ENCODE measurements around the gene FKBP9.

The FKBP9 gene

GRCh38 chr7:33041631-33042428, 84.6 kb downstream of the FKBP9 start:
- DNase-seq (ENCODE audit: low spot score) = no peak
- TF ChIP-seq, protein P1, sequence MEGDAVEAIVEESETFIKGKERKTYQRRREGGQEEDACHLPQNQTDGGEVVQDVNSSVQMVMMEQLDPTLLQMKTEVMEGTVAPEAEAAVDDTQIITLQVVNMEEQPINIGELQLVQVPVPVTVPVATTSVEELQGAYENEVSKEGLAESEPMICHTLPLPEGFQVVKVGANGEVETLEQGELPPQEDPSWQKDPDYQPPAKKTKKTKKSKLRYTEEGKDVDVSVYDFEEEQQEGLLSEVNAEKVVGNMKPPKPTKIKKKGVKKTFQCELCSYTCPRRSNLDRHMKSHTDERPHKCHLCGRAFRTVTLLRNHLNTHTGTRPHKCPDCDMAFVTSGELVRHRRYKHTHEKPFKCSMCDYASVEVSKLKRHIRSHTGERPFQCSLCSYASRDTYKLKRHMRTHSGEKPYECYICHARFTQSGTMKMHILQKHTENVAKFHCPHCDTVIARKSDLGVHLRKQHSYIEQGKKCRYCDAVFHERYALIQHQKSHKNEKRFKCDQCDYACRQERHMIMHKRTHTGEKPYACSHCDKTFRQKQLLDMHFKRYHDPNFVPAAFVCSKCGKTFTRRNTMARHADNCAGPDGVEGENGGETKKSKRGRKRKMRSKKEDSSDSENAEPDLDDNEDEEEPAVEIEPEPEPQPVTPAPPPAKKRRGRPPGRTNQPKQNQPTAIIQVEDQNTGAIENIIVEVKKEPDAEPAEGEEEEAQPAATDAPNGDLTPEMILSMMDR (IDR thresholded peaks at IDR 0.05; ENCODE audit: extremely low read depth, missing control alignments) = no peak

GRCh38 chr7:33043501-33044400, 86.5 kb downstream of the FKBP9 start:
- no peak for DNase-seq (ENCODE audit: low spot score)
- TF ChIP-seq, protein P1 (IDR thresholded peaks at IDR 0.05; ENCODE audit: extremely low read depth, missing control alignments) = no peak

- TF ChIP-seq, protein P1 (IDR thresholded peaks at IDR 0.05; ENCODE audit: extremely low read depth, missing control alignments) = no peak
- DNase-seq (ENCODE audit: low spot score) = no peak
Observed at GRCh38 chr7:33044401-33044718, 87.1 kb downstream of the FKBP9 start.

DNA sequence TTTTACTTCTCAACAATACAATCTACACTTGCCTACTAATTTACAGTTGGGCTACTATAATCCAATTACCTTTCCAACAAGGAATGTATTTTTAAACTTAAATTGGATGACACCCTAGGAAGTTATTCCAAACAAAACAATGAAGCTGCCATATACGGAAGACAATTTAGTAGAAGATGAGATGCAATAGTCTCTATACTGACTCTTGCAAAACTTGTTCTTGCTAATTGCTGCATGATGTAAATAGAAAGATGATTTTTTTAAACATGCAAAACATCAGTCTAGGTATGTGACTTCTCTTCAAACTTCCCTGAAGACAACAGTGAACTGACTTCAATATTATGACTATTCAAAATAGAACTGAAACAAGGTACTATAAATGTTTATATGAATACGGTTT, 87.7 kb downstream of the FKBP9 start:
- peak; percentile 20 for DNase-seq (ENCODE audit: low spot score)
- TF ChIP-seq, protein P1 (IDR thresholded peaks at IDR 0.05; ENCODE audit: extremely low read depth, missing control alignments) = no peak

DNA sequence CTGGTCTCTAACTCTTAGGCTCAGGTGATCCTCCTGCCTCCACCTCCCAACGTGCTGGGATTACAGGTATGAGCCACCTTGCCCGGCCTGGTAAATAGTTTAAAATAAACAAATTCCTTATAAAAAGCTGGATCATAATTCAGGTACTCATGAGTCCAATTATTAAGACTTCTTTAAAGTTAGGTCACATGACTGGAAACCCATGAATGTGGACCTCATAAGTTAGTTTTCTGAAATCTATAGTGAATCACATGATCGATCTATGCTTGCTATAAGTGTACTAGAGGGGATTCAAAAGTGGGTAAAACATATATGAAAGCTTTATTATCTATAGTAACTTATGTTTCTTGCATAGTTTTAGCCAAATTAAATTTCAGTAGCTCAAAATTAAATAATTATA, 91.0 kb downstream of the FKBP9 start:
- no peak for DNase-seq (ENCODE audit: low spot score)
- TF ChIP-seq, protein P1 (IDR thresholded peaks at IDR 0.05; ENCODE audit: extremely low read depth, missing control alignments) = no peak

DNA sequence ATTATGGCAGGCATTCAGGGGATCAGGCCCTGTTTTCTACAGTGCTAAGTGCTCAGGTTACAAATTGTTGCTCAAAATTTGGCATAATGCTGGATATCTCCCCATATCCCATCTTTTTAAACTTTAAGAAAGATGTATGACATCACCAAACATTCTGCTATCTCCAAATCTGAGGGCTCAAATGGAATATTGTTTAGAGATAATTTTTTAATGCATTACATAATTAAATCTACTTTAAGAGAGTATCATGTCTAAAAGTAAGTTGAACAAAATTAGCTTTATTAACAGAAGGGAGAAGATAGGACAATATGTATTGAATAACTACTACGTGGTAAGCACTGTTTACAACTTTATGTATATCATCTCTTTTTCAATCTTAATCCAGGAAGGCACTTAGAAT, 91.5 kb downstream of the FKBP9 start:
- no peak for DNase-seq (ENCODE audit: low spot score)
- TF ChIP-seq, protein P1 (IDR thresholded peaks at IDR 0.05; ENCODE audit: extremely low read depth, missing control alignments) = no peak
